ENCODE measurements around the gene NTM.

NTM gene

DNA sequence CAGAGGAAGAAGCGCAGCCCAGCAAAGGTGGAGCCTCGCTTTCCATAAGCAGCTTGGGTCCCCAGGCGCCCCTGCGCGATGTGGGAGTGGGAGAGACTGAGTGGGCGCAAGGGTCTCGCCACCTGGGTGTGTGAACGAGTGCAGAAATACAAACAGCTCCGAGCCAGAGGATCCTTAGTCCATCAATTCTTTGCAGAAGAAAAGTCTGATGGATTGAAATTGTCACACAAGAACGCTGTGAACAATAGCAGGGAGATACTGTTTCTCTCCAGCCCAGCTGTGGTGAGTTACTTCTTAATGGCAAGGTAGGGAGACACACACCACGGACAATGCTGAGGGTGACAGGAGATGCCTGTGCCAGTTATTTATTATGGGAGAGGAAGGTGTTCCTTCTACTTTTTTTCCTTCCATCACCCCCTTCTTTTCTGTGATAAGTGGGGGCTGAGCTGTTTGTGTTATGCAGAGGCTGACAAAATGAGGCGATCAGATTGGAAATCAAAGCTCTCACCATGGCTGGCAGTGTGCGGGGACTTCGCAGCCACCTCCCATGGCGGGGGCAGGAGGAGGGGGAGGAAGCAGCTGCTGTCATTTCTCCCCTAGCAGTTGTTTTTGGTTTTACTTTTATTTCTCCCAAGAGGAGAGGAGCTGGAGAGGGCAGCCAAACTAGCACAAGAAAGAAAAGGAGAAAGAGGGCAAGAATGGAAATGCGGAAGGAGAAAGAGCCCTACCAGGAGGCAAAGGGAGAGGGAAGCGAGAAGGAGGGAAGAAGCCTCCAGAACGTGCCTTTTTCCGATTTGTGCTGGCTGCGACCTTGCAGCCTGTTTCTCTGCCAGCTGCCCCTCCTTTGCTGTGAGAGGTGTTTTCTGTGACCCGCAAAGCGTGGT is 755.8 kb downstream of the NTM start:
- no peak overlapping the region for H3K27ac ChIP-seq (replicated peaks; ENCODE audit: low read length)
- H2AFZ ChIP-seq (ENCODE audit: low read length), result peak overlapping the region; percentile 17
- H3K4me1 ChIP-seq (ENCODE audit: control insufficient read depth in 2 of 2, insufficient read depth in 1 of 2, low read depth in 1 of 2, low read length in 2 of 2), result peaks cover 0 to 7% of the 10 kb centered on the region in 2 donors
- no CpG with 5 or more reads among the region's 22 CpGs for WGBS, 2 donors (ENCODE audit: extremely low coverage in 2 of 2, insufficient read length in 2 of 2, insufficient replicate concordance in 1 of 2)
- H3K79me1 ChIP-seq (ENCODE audit: low read depth, low read length), result no peaks in the 10 kb centered on the region
- H3K9ac ChIP-seq (ENCODE audit: low read depth, low read length, poor library complexity), result no peak overlapping the region
- H2BK12ac ChIP-seq (ENCODE audit: low read length), result no peak overlapping the region
- no peak overlapping the region for H3K4ac ChIP-seq (ENCODE audit: low read length)
- H3K14ac ChIP-seq (ENCODE audit: low read length), result no peak overlapping the region
- no peak overlapping the region for H3K18ac ChIP-seq (ENCODE audit: low read length)
- no peak overlapping the region for H3K4me3 ChIP-seq (ENCODE audit: low read length in 2 of 2)
- DNase-seq (ENCODE audit: low spot score), result peak; percentile 30
- H2BK120ac ChIP-seq (ENCODE audit: low read depth, low read length), result no peak overlapping the region
- peaks cover 0 to 4% (median 0%) of the 10 kb centered on the region in 3 experiments for H3K27me3 ChIP-seq (ENCODE audit: control insufficient read depth in 3 of 3, insufficient read depth in 3 of 3, low read depth in 1 of 3, low read length in 3 of 3)
- H3K9me3 ChIP-seq (replicated peaks in 1 of 2; ENCODE audit: control insufficient read depth in 2 of 2, insufficient read depth in 1 of 2, low read depth in 1 of 2, low read length in 2 of 2), result peaks cover 0 to 3% of the 10 kb centered on the region in 2 donors
- peak overlapping the region; percentile 49 for H3K4me2 ChIP-seq (ENCODE audit: insufficient read depth, low read length, poor library complexity, severe bottlenecking)
- no peak overlapping the region for H4K8ac ChIP-seq (ENCODE audit: low read depth, low read length)
- no peak overlapping the region for H2AK5ac ChIP-seq (ENCODE audit: low read depth, low read length)
- no peak overlapping the region for H4K91ac ChIP-seq (ENCODE audit: low read depth, low read length, poor library complexity)
- H3K23ac ChIP-seq (ENCODE audit: low read depth, low read length, poor library complexity), result no peak overlapping the region
- H3K36me3 ChIP-seq (replicated peaks in 1 of 2; ENCODE audit: control insufficient read depth in 2 of 2, insufficient read depth in 2 of 2, low read length in 2 of 2), result no peaks in the 10 kb centered on the region
- no peak overlapping the region for H2BK15ac ChIP-seq (ENCODE audit: low read length)
- H2BK5ac ChIP-seq (ENCODE audit: low read length), result no peak overlapping the region

DNA sequence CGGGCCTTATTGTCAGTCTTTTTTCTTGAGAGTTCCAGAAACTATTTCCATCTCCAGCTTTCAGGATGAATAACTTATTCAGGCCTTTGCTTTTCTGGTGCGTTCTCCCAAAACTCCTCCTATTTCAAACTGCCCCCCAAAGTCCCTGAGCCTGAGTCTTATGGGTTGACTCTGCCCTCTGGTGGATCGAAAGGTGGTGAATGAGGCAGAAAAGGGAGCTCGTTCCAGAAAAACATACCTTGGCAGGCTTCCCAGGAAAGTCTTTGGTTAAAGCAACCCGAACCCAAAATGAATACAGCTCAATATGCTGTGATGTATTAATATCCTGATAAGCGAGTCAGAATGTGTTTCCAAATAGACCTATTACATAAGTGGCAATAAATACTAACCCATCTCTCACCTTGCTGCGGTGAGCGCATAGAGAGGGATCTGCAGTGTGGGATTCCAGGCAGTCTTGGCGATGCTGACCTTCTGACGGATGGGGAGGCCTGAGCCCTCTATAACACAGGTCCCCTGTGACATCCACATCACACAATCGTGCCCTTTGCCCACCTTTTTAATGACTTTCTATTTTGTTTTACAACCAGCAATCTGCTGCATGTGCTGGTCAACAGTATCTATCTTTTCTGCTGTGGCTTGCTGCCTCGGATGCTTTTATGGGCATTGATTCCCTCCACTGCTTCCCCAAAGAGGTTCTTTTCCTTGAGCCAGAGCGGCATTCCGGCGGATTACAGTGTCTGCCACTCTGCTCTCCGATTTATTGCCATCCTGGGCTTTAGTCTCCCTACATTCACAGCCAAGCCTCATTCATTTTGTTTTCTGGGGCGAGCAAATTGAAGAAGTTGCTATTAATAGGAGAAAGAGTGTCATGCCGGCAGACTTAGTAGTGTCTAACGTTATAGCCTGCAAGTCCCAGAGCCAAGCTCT is 756.8 kb downstream of the NTM start:
- H3K79me1 ChIP-seq (ENCODE audit: low read depth, low read length), result no peaks in the 10 kb centered on the region
- no peak overlapping the region for H3K4ac ChIP-seq (ENCODE audit: low read length)
- H3K23ac ChIP-seq (ENCODE audit: low read depth, low read length, poor library complexity), result no peak overlapping the region
- no peak overlapping the region for H3K9ac ChIP-seq (ENCODE audit: low read depth, low read length, poor library complexity)
- no peak overlapping the region for H3K14ac ChIP-seq (ENCODE audit: low read length)
- no peak overlapping the region for H2BK12ac ChIP-seq (ENCODE audit: low read length)
- no peak overlapping the region for H2AK5ac ChIP-seq (ENCODE audit: low read depth, low read length)
- peaks cover 0 to 7% of the 10 kb centered on the region in 2 donors for H3K4me1 ChIP-seq (ENCODE audit: control insufficient read depth in 2 of 2, insufficient read depth in 1 of 2, low read depth in 1 of 2, low read length in 2 of 2)
- no peak overlapping the region for H3K4me2 ChIP-seq (ENCODE audit: insufficient read depth, low read length, poor library complexity, severe bottlenecking)
- H3K36me3 ChIP-seq (replicated peaks in 1 of 2; ENCODE audit: control insufficient read depth in 2 of 2, insufficient read depth in 2 of 2, low read length in 2 of 2), result no peaks in the 10 kb centered on the region
- H4K91ac ChIP-seq (ENCODE audit: low read depth, low read length, poor library complexity), result no peak overlapping the region
- peak; percentile 36 for DNase-seq (ENCODE audit: low spot score)
- H2BK15ac ChIP-seq (ENCODE audit: low read length), result no peak overlapping the region
- H2BK5ac ChIP-seq (ENCODE audit: low read length), result no peak overlapping the region
- H3K4me3 ChIP-seq (ENCODE audit: low read length in 2 of 2), result no peak overlapping the region
- H4K8ac ChIP-seq (ENCODE audit: low read depth, low read length), result no peak overlapping the region
- H3K9me3 ChIP-seq (replicated peaks in 1 of 2; ENCODE audit: control insufficient read depth in 2 of 2, insufficient read depth in 1 of 2, low read depth in 1 of 2, low read length in 2 of 2), result peaks cover 0 to 3% of the 10 kb centered on the region in 2 donors
- no peak overlapping the region for H2BK120ac ChIP-seq (ENCODE audit: low read depth, low read length)
- no peak overlapping the region for H3K18ac ChIP-seq (ENCODE audit: low read length)
- no peak overlapping the region for H3K27ac ChIP-seq (replicated peaks; ENCODE audit: low read length)
- H2AFZ ChIP-seq (ENCODE audit: low read length), result no peak overlapping the region
- peaks cover 0 to 4% (median 0%) of the 10 kb centered on the region in 3 experiments for H3K27me3 ChIP-seq (ENCODE audit: control insufficient read depth in 3 of 3, insufficient read depth in 3 of 3, low read depth in 1 of 3, low read length in 3 of 3)
- WGBS, 2 donors (ENCODE audit: extremely low coverage in 2 of 2, insufficient read length in 2 of 2, insufficient replicate concordance in 1 of 2), result no CpG with 5 or more reads among the region's 19 CpGs

- Histone ChIP-seq H3K36me3 (replicated peaks in 1 of 2; ENCODE audit: control insufficient read depth in 2 of 2, insufficient read depth in 2 of 2, low read length in 2 of 2) (no peaks in the 10 kb centered on the region), H4K91ac (ENCODE audit: low read depth, low read length, poor library complexity) (no peak overlapping the region), H3K4me1 (ENCODE audit: control insufficient read depth in 2 of 2, insufficient read depth in 1 of 2, low read depth in 1 of 2, low read length in 2 of 2) (peaks cover 0 to 7% of the 10 kb centered on the region in 2 donors), H3K27ac (replicated peaks; ENCODE audit: low read length) (no peak overlapping the region), H3K18ac (ENCODE audit: low read length) (no peak overlapping the region), H4K8ac (ENCODE audit: low read depth, low read length) (no peak overlapping the region), H3K4me3 (ENCODE audit: low read length in 2 of 2) (no peak overlapping the region), H2BK5ac (ENCODE audit: low read length) (no peak overlapping the region), H2AK5ac (ENCODE audit: low read depth, low read length) (no peak overlapping the region), H3K79me1 (ENCODE audit: low read depth, low read length) (no peaks in the 10 kb centered on the region), H3K27me3 (ENCODE audit: control insufficient read depth in 3 of 3, insufficient read depth in 3 of 3, low read depth in 1 of 3, low read length in 3 of 3) (peaks cover 0 to 4% (median 0%) of the 10 kb centered on the region in 3 experiments), H2AFZ (ENCODE audit: low read length) (no peak overlapping the region), H3K4me2 (ENCODE audit: insufficient read depth, low read length, poor library complexity, severe bottlenecking) (no peak overlapping the region), H3K23ac (ENCODE audit: low read depth, low read length, poor library complexity) (no peak overlapping the region), H3K9me3 (replicated peaks in 1 of 2; ENCODE audit: control insufficient read depth in 2 of 2, insufficient read depth in 1 of 2, low read depth in 1 of 2, low read length in 2 of 2) (peaks cover 0 to 3% of the 10 kb centered on the region in 2 donors), H2BK15ac (ENCODE audit: low read length) (no peak overlapping the region), H2BK12ac (ENCODE audit: low read length) (no peak overlapping the region), H3K4ac (ENCODE audit: low read length) (no peak overlapping the region), H2BK120ac (ENCODE audit: low read depth, low read length) (no peak overlapping the region), H3K9ac (ENCODE audit: low read depth, low read length, poor library complexity) (no peak overlapping the region), H3K14ac (ENCODE audit: low read length) (no peak overlapping the region)
- DNase-seq (ENCODE audit: low spot score), result no peak
- no CpG with 5 or more reads among the region's 2 CpGs for WGBS, 2 donors (ENCODE audit: extremely low coverage in 2 of 2, insufficient read length in 2 of 2, insufficient replicate concordance in 1 of 2)
Measured at GRCh38 chr11:132127900-132128288, 757.5 kb downstream of the NTM start.

DNA sequence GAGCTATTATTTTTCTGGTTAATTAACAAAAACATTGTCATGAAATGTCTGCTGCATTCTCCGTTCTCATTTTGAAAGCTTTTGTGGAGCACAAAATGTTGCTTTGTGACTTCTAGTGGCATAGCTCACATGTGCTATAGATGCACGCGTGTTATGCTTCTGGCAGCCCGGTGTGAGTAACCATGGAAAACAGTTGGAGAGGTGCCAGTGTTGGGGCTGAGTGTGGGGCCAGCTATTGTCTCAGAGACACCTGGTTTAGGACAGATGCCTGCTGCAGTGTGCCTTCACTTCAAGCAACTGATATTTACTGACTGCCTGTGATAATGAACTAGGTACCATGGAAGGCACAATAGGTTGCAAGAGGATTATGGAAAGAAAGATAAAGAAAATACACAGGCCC is 760.6 kb downstream of the NTM start:
- Histone ChIP-seq H2BK12ac (ENCODE audit: low read length) (no peak overlapping the region), H2BK15ac (ENCODE audit: low read length) (no peak overlapping the region), H3K14ac (ENCODE audit: low read length) (no peak overlapping the region), H4K8ac (ENCODE audit: low read depth, low read length) (no peak overlapping the region), H2BK120ac (ENCODE audit: low read depth, low read length) (no peak overlapping the region), H3K18ac (ENCODE audit: low read length) (no peak overlapping the region), H3K4me2 (ENCODE audit: insufficient read depth, low read length, poor library complexity, severe bottlenecking) (no peak overlapping the region), H3K36me3 (replicated peaks in 1 of 2; ENCODE audit: control insufficient read depth in 2 of 2, insufficient read depth in 2 of 2, low read length in 2 of 2) (no peaks in the 10 kb centered on the region), H2AFZ (ENCODE audit: low read length) (no peak overlapping the region), H3K4ac (ENCODE audit: low read length) (no peak overlapping the region), H3K9me3 (replicated peaks in 1 of 2; ENCODE audit: control insufficient read depth in 2 of 2, insufficient read depth in 1 of 2, low read depth in 1 of 2, low read length in 2 of 2) (no peaks in the 10 kb centered on the region), H2AK5ac (ENCODE audit: low read depth, low read length) (no peak overlapping the region), H3K79me1 (ENCODE audit: low read depth, low read length) (no peaks in the 10 kb centered on the region), H2BK5ac (ENCODE audit: low read length) (no peak overlapping the region), H4K91ac (ENCODE audit: low read depth, low read length, poor library complexity) (no peak overlapping the region), H3K4me3 (ENCODE audit: low read length in 2 of 2) (no peak overlapping the region), H3K9ac (ENCODE audit: low read depth, low read length, poor library complexity) (no peak overlapping the region), H3K27me3 (ENCODE audit: control insufficient read depth in 3 of 3, insufficient read depth in 3 of 3, low read depth in 1 of 3, low read length in 3 of 3) (peaks cover 0 to 4% (median 0%) of the 10 kb centered on the region in 3 experiments), H3K23ac (ENCODE audit: low read depth, low read length, poor library complexity) (no peak overlapping the region), H3K4me1 (ENCODE audit: control insufficient read depth in 2 of 2, insufficient read depth in 1 of 2, low read depth in 1 of 2, low read length in 2 of 2) (peaks cover 0 to 2% of the 10 kb centered on the region in 2 donors), H3K27ac (replicated peaks; ENCODE audit: low read length) (no peak overlapping the region)
- no CpG with 5 or more reads among the region's 4 CpGs for WGBS, 2 donors (ENCODE audit: extremely low coverage in 2 of 2, insufficient read length in 2 of 2, insufficient replicate concordance in 1 of 2)
- no peak for DNase-seq (ENCODE audit: low spot score)

All from neuronal stem cell (in vitro differentiated cells).